Esophagus squamous epithelium (tissue), 5 donors: ENCODE results near the gene HECTD2. TPM values are rescaled to one million over a fixed set of nuclear protein-coding genes. Genes with fewer than 3 reads are reported as not detected.

Source experiments
- DNase-seq: peaks from one replicate; lab custom pipeline; 2025; lab: John Stamatoyannopoulos, UW
- H3K27ac ChIP-seq, 4 donors: fragments of 200-600 bp; sonication (generic); one replicate each; pipeline ENCODE4 v1.5.1; 2016 to 2019; ENCODE audit warnings: mild to moderate bottlenecking in 1 of 4
- H3K27me3 ChIP-seq, 4 donors: fragments of 200-600 bp; sonication (generic); 1 replicate in 3 of 4; 2 replicates in 1 of 4; pipeline versions ENCODE4 v1.5.1 to v1.6.0; 2017 to 2021; ENCODE audit warnings: antibody characterized with exemption in 1 of 4
- H3K36me3 ChIP-seq, 3 donors: fragments of 200-600 bp; sonication (generic); one replicate each; pipeline ENCODE4 v1.5.1; 2016 to 2019
- H3K4me1 ChIP-seq, 3 donors: fragments of 200-600 bp; sonication (generic); one replicate each; pipeline ENCODE4 v1.5.1; 2017 to 2019
- H3K4me3 ChIP-seq, 4 donors: fragments of 200-600 bp; sonication (generic); 1 replicate in 3 of 4; 2 replicates in 1 of 4; pipeline ENCODE4 v1.5.1; 2016 to 2019; ENCODE audit warnings: mild to moderate bottlenecking in 2 of 4, moderate library complexity in 1 of 4
- H3K9me3 ChIP-seq, 3 donors: fragments of 200-600 bp; sonication (generic); one replicate each; pipeline ENCODE4 v1.5.1; 2016 to 2019
- POLR2A ChIP-seq, 4 donors: fragments of 450-650 bp; IDR thresholded peaks; one replicate each; pipeline ENCODE4 v1.6.1; 2017; ENCODE audit warnings: antibody characterized with exemption in 4 of 4, mild to moderate bottlenecking in 4 of 4, moderate library complexity in 3 of 4
- WGBS, 2 donors: methylation state at CpG; one replicate each; pipeline ENCODE4 v1.1.5; 2018; 5-methylcytosine and 5-hydroxymethylcytosine counted together
- intact Hi-C: fragments of 100-400 bp; cut with DNase I; formaldehyde crosslinking; loops from one replicate; pipeline ENCODE4 v1.15.0; 2022
- total RNA-seq, 4 donors: library from RNA; depleted of rRNA; stranded (reverse); fragments of >200 nt; gene quantifications; one replicate each; pipeline ENCODE4 v1.1.0, GENCODE V29; 2016
- TF ChIP-seq, protein P1 (sequence below), 6 experiments: fragments of 450-650 bp in 4 of 6; fragments of 200-600 bp in 2 of 6; sonication (generic) in 2 of 6; IDR thresholded peaks; one replicate each; pipeline ENCODE4 v1.5.1; 2016 to 2019; ENCODE audit warnings: antibody characterized with exemption in 6 of 6, mild to moderate bottlenecking in 4 of 6, moderate library complexity in 4 of 6
- donor health status: DM: yes; HTN: yes; CAD: no.

The HECTD2 gene
- total RNA-seq, 4 donors from 2014 or later: 5.0 to 12.8 (median 6.8) TPM

DNA sequence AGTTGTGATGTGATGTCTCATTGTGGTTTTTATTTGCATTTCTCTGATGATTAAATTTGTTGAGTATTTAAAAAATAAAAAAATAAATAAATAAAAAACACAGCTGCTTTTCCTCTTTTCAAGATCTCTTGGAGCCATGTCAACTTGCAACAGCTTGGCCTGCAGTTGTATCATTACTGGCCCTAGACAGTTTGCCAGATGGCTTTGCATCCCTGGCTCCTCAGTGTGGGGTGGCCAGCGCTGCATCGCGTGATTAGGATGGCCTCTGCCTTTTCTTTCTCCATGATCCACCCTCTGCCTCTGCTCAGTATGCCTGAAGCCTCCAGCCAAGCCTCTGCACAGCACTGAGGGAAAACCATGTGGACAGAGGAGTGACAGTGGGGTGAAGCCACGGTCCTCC lies 126.0 kb downstream of the HECTD2 start:
- Histone ChIP-seq H3K9me3 (no peaks in the 10 kb centered on the region), H3K4me3 (no peak overlapping the region), H3K27me3 (no peaks in the 10 kb centered on the region), H3K27ac (peak overlapping the region in 2 of 4 donors; percentile 40 to 72), H3K36me3 (no peaks in the 10 kb centered on the region), H3K4me1 (peaks cover 0 to 33% (median 15%) of the 10 kb centered on the region in 3 donors)
- intact Hi-C loops: no loop called here
- WGBS, 2 donors: 70 to 79% methylated on average over 4 of the region's 4 CpGs
- DNase-seq: no peak
- no peak for TF ChIP-seq POLR2A (IDR thresholded peaks at IDR 0.05)
- TF ChIP-seq, protein P1, sequence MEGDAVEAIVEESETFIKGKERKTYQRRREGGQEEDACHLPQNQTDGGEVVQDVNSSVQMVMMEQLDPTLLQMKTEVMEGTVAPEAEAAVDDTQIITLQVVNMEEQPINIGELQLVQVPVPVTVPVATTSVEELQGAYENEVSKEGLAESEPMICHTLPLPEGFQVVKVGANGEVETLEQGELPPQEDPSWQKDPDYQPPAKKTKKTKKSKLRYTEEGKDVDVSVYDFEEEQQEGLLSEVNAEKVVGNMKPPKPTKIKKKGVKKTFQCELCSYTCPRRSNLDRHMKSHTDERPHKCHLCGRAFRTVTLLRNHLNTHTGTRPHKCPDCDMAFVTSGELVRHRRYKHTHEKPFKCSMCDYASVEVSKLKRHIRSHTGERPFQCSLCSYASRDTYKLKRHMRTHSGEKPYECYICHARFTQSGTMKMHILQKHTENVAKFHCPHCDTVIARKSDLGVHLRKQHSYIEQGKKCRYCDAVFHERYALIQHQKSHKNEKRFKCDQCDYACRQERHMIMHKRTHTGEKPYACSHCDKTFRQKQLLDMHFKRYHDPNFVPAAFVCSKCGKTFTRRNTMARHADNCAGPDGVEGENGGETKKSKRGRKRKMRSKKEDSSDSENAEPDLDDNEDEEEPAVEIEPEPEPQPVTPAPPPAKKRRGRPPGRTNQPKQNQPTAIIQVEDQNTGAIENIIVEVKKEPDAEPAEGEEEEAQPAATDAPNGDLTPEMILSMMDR (IDR thresholded peaks at IDR 0.05): no peak

DNA sequence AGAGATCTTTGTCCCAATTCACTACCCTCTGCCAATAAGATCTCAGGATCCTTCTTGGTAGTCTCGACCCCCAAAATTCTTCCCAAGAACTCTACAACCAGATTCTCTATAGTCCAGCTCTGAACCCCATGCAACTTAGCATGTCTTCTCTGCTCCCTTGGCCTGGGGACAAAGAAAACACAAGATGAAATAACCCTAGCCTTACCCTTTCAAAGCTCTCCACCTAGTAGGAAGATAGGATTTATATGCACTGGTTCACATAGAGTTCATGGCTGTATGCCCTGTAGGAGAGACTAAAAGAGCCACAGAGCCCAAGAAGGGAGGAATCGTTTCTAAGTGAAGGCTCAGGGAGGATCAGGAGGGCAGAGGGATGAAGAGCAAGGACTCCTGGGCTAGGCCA lies 126.6 kb downstream of the HECTD2 start:
- peaks cover 0 to 40% (median 15%) of the 10 kb centered on the region in 3 donors for H3K4me1 ChIP-seq
- no peak for DNase-seq
- H3K36me3 ChIP-seq: no peaks in the 10 kb centered on the region
- H3K27me3 ChIP-seq: no peaks in the 10 kb centered on the region
- intact Hi-C loops: no loop called here
- peak overlapping the region in 3 of 4 donors; percentile 40 to 72 (median 50) for H3K27ac ChIP-seq
- H3K4me3 ChIP-seq: no peak overlapping the region
- WGBS, 2 donors: 36 to 37% methylated on average over 2 of the region's 2 CpGs
- H3K9me3 ChIP-seq: no peaks in the 10 kb centered on the region
- no peak for TF ChIP-seq POLR2A (IDR thresholded peaks at IDR 0.05)
- TF ChIP-seq, protein P1 (IDR thresholded peaks at IDR 0.05): no peak

DNA sequence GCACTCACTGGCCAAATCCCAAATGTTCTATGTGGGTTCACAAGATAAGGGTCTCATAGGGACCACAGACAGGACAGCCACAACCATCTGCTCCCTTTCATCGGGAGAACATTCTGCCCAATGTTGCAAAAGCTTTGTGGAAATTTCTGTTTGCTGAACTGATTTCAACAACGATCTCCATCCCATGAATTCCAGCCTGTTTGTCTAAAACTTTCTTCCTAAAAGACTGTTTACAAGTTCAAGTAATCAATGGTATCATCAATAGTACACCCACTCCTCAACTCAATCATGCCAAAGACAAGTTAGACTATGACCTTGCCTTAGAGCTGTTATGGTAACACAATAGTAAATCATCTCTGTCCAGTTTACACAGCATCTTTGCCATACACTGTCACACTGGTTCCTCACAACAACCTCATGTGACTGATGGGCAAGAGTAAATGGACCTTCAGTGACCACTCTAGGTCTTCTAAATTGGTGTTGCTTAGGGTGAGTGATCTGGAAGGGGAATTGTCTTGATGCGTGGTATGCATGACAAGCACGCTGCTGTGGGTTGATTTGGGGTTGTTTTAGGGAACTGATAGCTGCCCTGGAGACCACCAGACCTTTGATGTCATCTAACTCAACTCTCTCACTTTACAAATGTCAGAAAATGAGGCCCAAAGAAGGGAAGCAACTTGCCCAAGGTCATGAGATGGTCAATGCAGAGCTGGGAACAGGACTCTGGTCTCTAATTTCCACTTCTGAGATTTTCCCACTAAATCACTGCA lies 127.7 kb downstream of the HECTD2 start:
- WGBS, 2 donors: 78 to 90% methylated on average over 4 of the region's 4 CpGs
- intact Hi-C loops: no loop called here
- no peaks in the 10 kb centered on the region for H3K36me3 ChIP-seq
- H3K27me3 ChIP-seq: no peaks in the 10 kb centered on the region
- H3K4me1 ChIP-seq: peaks cover 0 to 50% (median 15%) of the 10 kb centered on the region in 3 donors
- no peaks in the 10 kb centered on the region for H3K9me3 ChIP-seq
- no peak overlapping the region for H3K4me3 ChIP-seq
- TF ChIP-seq POLR2A (IDR thresholded peaks at IDR 0.05): no peak
- TF ChIP-seq, protein P1 (IDR thresholded peaks at IDR 0.05): no peak
- H3K27ac ChIP-seq: peak overlapping the region in 3 of 4 donors; percentile 40 to 72 (median 50)
- no peak for DNase-seq

DNA sequence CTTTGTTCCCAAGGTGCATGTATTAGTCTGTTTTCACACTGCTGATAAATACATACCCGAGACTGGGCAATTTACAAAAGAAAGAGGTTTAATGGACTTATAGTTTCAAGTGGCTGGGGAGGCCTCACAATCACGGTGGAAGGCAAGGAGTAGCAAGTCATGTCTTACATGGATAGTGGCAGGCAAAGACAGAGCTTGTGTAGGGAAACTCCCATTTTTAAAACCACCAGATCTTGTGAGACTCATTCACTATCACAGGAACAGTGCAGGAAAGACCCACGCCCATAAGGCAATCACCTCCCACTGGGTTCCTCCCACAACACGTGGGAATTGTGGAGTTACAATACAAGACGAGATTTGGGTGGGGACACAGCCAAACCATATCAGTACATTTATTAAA lies 129.8 kb downstream of the HECTD2 start:
- Histone ChIP-seq H3K27me3 (no peaks in the 10 kb centered on the region), H3K36me3 (no peaks in the 10 kb centered on the region), H3K27ac (peak overlapping the region in 3 of 4 donors; percentile 7 to 77 (median 70)), H3K9me3 (no peaks in the 10 kb centered on the region), H3K4me3 (no peak overlapping the region), H3K4me1 (peaks cover 0 to 60% (median 15%) of the 10 kb centered on the region in 3 donors)
- intact Hi-C loops: no loop called here
- no peak for DNase-seq
- 86 to 91% methylated on average over 5 of the region's 5 CpGs for WGBS, 2 donors
- no peak for TF ChIP-seq POLR2A (IDR thresholded peaks at IDR 0.05)
- TF ChIP-seq, protein P1 (IDR thresholded peaks at IDR 0.05): no peak

DNA sequence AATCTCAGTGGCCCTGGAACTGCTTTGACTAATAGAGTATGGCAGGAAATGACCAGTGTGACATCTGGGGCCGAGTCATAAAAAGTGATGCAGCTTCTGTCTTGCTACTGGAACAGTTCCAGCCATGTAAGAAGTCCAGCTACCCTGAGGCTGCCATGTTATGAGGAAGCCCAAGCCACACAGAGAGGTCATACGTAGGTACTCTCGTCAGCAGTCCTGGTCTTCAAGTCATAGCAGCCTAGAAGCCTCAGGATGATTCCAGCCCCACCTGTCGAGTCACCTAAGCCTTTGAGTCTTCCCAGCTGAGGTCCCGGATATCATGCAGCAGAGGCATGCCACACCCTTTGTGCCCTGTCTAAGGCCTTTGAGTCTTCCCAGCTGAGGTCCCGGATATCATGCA lies 130.6 kb downstream of the HECTD2 start:
- no peaks in the 10 kb centered on the region for H3K27me3 ChIP-seq
- WGBS, 2 donors: 62 to 79% methylated on average over 4 of the region's 6 CpGs
- H3K4me3 ChIP-seq: no peak overlapping the region
- H3K4me1 ChIP-seq: peaks cover 0 to 60% (median 15%) of the 10 kb centered on the region in 3 donors
- H3K36me3 ChIP-seq: no peaks in the 10 kb centered on the region
- H3K27ac ChIP-seq: peak overlapping the region in 3 of 4 donors; percentile 7 to 77 (median 70)
- intact Hi-C loops: no loop called here
- no peak for DNase-seq
- no peaks in the 10 kb centered on the region for H3K9me3 ChIP-seq
- TF ChIP-seq, protein P1 (IDR thresholded peaks at IDR 0.05): no peak
- no peak for TF ChIP-seq POLR2A (IDR thresholded peaks at IDR 0.05)
